ENCODE results near the gene GXYLT2. TPM values are rescaled to one million over a fixed set of nuclear protein-coding genes. Genes with fewer than 3 reads are reported as not detected.

The GXYLT2 gene
- total and polyA plus RNA-seq, 2 of the 13 experiments (the other 11 are each of a cell fraction or from before 2014, with no cell fraction given), result 4.3 to 6.9 TPM

GRCh38 chr3:72847751-72848702 is 39.8 kb upstream of the GXYLT2 start, which contains the start of gene SHQ1 (continued):
- no peak for TF ChIP-seq NR1H2 (CRISPR knock-in tag; IDR thresholded peaks at IDR 0.05; ENCODE audit: borderline replicate concordance, low read depth)
- no peak; the same call in 1 of the 2 replicates for TF ChIP-seq TGIF2 (CRISPR knock-in tag; IDR thresholded peaks at IDR 0.05)
- TF ChIP-seq, protein P1, sequence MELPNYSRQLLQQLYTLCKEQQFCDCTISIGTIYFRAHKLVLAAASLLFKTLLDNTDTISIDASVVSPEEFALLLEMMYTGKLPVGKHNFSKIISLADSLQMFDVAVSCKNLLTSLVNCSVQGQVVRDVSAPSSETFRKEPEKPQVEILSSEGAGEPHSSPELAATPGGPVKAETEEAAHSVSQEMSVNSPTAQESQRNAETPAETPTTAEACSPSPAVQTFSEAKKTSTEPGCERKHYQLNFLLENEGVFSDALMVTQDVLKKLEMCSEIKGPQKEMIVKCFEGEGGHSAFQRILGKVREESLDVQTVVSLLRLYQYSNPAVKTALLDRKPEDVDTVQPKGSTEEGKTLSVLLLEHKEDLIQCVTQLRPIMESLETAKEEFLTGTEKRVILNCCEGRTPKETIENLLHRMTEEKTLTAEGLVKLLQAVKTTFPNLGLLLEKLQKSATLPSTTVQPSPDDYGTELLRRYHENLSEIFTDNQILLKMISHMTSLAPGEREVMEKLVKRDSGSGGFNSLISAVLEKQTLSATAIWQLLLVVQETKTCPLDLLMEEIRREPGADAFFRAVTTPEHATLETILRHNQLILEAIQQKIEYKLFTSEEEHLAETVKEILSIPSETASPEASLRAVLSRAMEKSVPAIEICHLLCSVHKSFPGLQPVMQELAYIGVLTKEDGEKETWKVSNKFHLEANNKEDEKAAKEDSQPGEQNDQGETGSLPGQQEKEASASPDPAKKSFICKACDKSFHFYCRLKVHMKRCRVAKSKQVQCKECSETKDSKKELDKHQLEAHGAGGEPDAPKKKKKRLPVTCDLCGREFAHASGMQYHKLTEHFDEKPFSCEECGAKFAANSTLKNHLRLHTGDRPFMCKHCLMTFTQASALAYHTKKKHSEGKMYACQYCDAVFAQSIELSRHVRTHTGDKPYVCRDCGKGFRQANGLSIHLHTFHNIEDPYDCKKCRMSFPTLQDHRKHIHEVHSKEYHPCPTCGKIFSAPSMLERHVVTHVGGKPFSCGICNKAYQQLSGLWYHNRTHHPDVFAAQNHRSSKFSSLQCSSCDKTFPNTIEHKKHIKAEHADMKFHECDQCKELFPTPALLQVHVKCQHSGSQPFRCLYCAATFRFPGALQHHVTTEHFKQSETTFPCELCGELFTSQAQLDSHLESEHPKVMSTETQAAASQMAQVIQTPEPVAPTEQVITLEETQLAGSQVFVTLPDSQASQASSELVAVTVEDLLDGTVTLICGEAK (IDR thresholded peaks at IDR 0.05), result peak; percentile 72
- TF ChIP-seq, protein P1 (CRISPR knock-in tag; IDR thresholded peaks at IDR 0.05), result peak; percentile 77
- no peak for TF ChIP-seq ZNF3 (CRISPR knock-in tag; IDR thresholded peaks at IDR 0.05)
- 0 out of 2 replicates have a peak, but pooled peaks have one; percentile 41 for TF ChIP-seq ZNF552 (CRISPR knock-in tag; IDR thresholded peaks at IDR 0.05; ENCODE audit: borderline replicate concordance)
- TF ChIP-seq, protein P2, sequence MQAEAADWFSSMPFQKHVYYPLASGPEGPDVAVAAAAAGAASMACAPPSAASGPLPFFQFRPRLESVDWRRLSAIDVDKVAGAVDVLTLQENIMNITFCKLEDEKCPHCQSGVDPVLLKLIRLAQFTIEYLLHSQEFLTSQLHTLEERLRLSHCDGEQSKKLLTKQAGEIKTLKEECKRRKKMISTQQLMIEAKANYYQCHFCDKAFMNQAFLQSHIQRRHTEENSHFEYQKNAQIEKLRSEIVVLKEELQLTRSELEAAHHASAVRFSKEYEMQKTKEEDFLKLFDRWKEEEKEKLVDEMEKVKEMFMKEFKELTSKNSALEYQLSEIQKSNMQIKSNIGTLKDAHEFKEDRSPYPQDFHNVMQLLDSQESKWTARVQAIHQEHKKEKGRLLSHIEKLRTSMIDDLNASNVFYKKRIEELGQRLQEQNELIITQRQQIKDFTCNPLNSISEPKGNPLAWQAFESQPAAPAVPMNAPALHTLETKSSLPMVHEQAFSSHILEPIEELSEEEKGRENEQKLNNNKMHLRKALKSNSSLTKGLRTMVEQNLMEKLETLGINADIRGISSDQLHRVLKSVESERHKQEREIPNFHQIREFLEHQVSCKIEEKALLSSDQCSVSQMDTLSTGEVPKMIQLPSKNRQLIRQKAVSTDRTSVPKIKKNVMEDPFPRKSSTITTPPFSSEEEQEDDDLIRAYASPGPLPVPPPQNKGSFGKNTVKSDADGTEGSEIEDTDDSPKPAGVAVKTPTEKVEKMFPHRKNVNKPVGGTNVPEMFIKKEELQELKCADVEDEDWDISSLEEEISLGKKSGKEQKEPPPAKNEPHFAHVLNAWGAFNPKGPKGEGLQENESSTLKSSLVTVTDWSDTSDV (CRISPR knock-in tag; IDR thresholded peaks at IDR 0.05), result 0 out of 2 replicates have a peak, but pooled peaks have one; percentile 76
- TF ChIP-seq NFKBIZ (CRISPR knock-in tag; IDR thresholded peaks at IDR 0.05), result peak; percentile 61; the same call in 1 of the 2 replicates
- TF ChIP-seq FOXM1 (CRISPR knock-in tag; IDR thresholded peaks at IDR 0.05), result no peak
- TF ChIP-seq, protein P3, sequence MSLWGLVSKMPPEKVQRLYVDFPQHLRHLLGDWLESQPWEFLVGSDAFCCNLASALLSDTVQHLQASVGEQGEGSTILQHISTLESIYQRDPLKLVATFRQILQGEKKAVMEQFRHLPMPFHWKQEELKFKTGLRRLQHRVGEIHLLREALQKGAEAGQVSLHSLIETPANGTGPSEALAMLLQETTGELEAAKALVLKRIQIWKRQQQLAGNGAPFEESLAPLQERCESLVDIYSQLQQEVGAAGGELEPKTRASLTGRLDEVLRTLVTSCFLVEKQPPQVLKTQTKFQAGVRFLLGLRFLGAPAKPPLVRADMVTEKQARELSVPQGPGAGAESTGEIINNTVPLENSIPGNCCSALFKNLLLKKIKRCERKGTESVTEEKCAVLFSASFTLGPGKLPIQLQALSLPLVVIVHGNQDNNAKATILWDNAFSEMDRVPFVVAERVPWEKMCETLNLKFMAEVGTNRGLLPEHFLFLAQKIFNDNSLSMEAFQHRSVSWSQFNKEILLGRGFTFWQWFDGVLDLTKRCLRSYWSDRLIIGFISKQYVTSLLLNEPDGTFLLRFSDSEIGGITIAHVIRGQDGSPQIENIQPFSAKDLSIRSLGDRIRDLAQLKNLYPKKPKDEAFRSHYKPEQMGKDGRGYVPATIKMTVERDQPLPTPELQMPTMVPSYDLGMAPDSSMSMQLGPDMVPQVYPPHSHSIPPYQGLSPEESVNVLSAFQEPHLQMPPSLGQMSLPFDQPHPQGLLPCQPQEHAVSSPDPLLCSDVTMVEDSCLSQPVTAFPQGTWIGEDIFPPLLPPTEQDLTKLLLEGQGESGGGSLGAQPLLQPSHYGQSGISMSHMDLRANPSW (CRISPR knock-in tag; IDR thresholded peaks at IDR 0.05; ENCODE audit: borderline replicate concordance), result no peak
- TF ChIP-seq PHF20 (CRISPR knock-in tag; IDR thresholded peaks at IDR 0.05), result peak; percentile 91
- TF ChIP-seq SMYD3 (CRISPR knock-in tag; IDR thresholded peaks at IDR 0.05), result peak; percentile 74; the same call in 1 of the 2 replicates
- no peak for TF ChIP-seq PTBP1 (IDR thresholded peaks at IDR 0.05; ENCODE audit: low read depth, low read length, poor library complexity, severe bottlenecking)
- no peak for TF ChIP-seq ZNF7 (CRISPR knock-in tag; IDR thresholded peaks at IDR 0.05)

All from HepG2 (cell line).